ENCODE measurements around the gene GPS1.

GRCh38 chr17:82009413-82009812 lies 42.3 kb upstream of the GPS1 start:
- TF ChIP-seq POLR2A (IDR thresholded peaks at IDR 0.05) (no peak), CTCF (IDR thresholded peaks at IDR 0.05) (no peak)

Data from uterus (tissue), 2 donors.